Epithelial cell of proximal tubule (primary cell): ENCODE measurements around the gene ALPK3. TPM values are rescaled to one million over a fixed set of nuclear protein-coding genes. Genes with fewer than 3 reads are reported as not detected.

ENCODE experiments used
- DNase-seq: peaks from one replicate; pipeline ENCODE4 v3.0.0-alpha.2; 2011; ENCODE audit warnings: low read depth
- H3K4me3 ChIP-seq: 2 replicates; pipeline ENCODE4 v1.5.1; 2011; ENCODE audit warnings: low read depth, mild to moderate bottlenecking, low read length
- CTCF ChIP-seq: conservative IDR thresholded peaks from 2 replicates; pipeline ENCODE4 v1.5.1; 2012; ENCODE audit warnings: low read depth, mild to moderate bottlenecking, low read length
- total RNA-seq: library from RNA; depleted of rRNA; stranded (reverse); fragments of >200 nt; gene quantifications from 2 replicates; pipeline ENCODE4 v1.2.3, GENCODE V29; 2015

ALPK3 gene
- total RNA-seq, 1 donor from 2014 or later = 30.8 TPM

- DNase-seq = peak; percentile 92
- no peak overlapping the region for H3K4me3 ChIP-seq
- no peak for TF ChIP-seq CTCF
Measured at GRCh38 chr15:84911879-84912660, 94.9 kb downstream of the ALPK3 start.

GRCh38 chr15:84913360-84913723, 96.2 kb downstream of the ALPK3 start:
- TF ChIP-seq CTCF = no peak
- no peak overlapping the region for H3K4me3 ChIP-seq
- no peak for DNase-seq

- H3K4me3 ChIP-seq = no peak overlapping the region
- TF ChIP-seq CTCF = no peak
- DNase-seq = no peak
Measured at GRCh38 chr15:84914351-84914750, 97.2 kb downstream of the ALPK3 start.

- no peak for TF ChIP-seq CTCF
- peak; percentile 40 for DNase-seq
- no peak overlapping the region for H3K4me3 ChIP-seq
Measured at GRCh38 chr15:84914909-84915605, 97.9 kb downstream of the ALPK3 start.

- H3K4me3 ChIP-seq = no peak overlapping the region
- no peak for DNase-seq
- TF ChIP-seq CTCF = no peak
Measured at GRCh38 chr15:84915606-84915958, 98.4 kb downstream of the ALPK3 start.

- DNase-seq = no peak
- no peak for TF ChIP-seq CTCF
- H3K4me3 ChIP-seq = no peak overlapping the region
Measured at GRCh38 chr15:84917452-84917851, 100.3 kb downstream of the ALPK3 start.
